Right lobe of liver (tissue), 6 donors: ENCODE data around the gene FAM20C. TPM values are rescaled to one million over a fixed set of nuclear protein-coding genes. Genes with fewer than 3 reads are reported as not detected.

ENCODE experiments used
- ATAC-seq, 4 donors: fragments of 200-7000 bp; cut with Tn5 transposase; one replicate each; pipeline ENCODE4 v1.9.1; 2020; ENCODE audit warnings: mild to moderate bottlenecking in 4 of 4, moderate library complexity in 4 of 4
- DNase-seq, 3 donors: peaks; one replicate each; pipeline ENCODE4 v3.0.0-alpha.2; 2020
- H3K27ac ChIP-seq, 3 donors: fragments of 200-600 bp; one replicate each; pipeline ENCODE4 v1.8.0; 2022
- H3K27me3 ChIP-seq, 2 donors: fragments of 200-600 bp; one replicate each; pipeline ENCODE4 v1.8.0; 2022
- H3K36me3 ChIP-seq, 4 donors: fragments of 200-600 bp; sonication (generic) in 1 of 4; one replicate each; pipeline versions ENCODE4 v1.5.1 to v1.8.0; 2017 to 2022; ENCODE audit warnings: control low read depth in 1 of 4
- H3K4me1 ChIP-seq, 4 donors: fragments of 200-600 bp; sonication (generic) in 1 of 4; one replicate each; pipeline versions ENCODE4 v1.5.1 to v1.8.0; 2017 to 2022; ENCODE audit warnings: control low read depth in 1 of 4
- H3K4me3 ChIP-seq, 3 donors: fragments of 200-600 bp; one replicate each; pipeline ENCODE4 v1.8.0; 2022
- H3K9me3 ChIP-seq, 4 donors: fragments of 200-600 bp; sonication (generic) in 1 of 4; one replicate each; pipeline versions ENCODE4 v1.5.1 to v1.8.0; 2017 to 2022; ENCODE audit warnings: control low read depth in 1 of 4
- POLR2A ChIP-seq: fragments of 450-650 bp; IDR thresholded peaks from one replicate; pipeline ENCODE4 v1.6.1; 2017; ENCODE audit warnings: antibody characterized with exemption, mild to moderate bottlenecking
- WGBS: methylation state at CpG from one replicate; pipeline ENCODE4 v1.1.6; 2018; ENCODE audit warnings: low coverage, low lambda C conversion rate; ENCODE audit not compliant: insufficient coverage; ENCODE audit errors: missing lambda C conversion rate; 5-methylcytosine and 5-hydroxymethylcytosine counted together
- intact Hi-C, 2 donors: fragments of 100-400 bp; cut with DNase I; formaldehyde crosslinking; loops; one replicate each; pipeline versions ENCODE4 v1.11.2 to v1.14.1; 2022
- total RNA-seq, 6 experiments: library from RNA; depleted of rRNA in 2 of 6; stranded (reverse); fragments of >200 nt in 2 of 6; fragmentation: NEBNext Ultra II Directional in 3 of 6; extraction: Animal tissue kit (Norgen Biotek cat#: 25700) in 3 of 6; gene quantifications; one replicate each; pipeline versions ENCODE4 v1.1.0 to v1.2.4, GENCODE V29; 2016 to 2023
- TF ChIP-seq, protein P1 (sequence below), 4 donors: fragments of 200-600 bp in 3 of 4; fragments of 450-650 bp in 1 of 4; IDR thresholded peaks; one replicate each; pipeline versions ENCODE4 v1.5.1 to v1.8.0; 2016 to 2022; ENCODE audit warnings: antibody characterized with exemption in 4 of 4, mild to moderate bottlenecking in 2 of 4
- donor health status: DM: no; HTN: yes; CAD: no.
- donor health status: DM: no; HTN: no; CAD: no.
- donor health status: DM: no; HTN: no; CAD: no.
- donor health status: DM: no; HTN: yes; CAD: no.
- donor health status: DM: no; HTN: yes; CAD: no.

Gene FAM20C
- total RNA-seq, 6 experiments from 2014 or later = 32.1 to 73.8 (median 57.3) TPM

DNA sequence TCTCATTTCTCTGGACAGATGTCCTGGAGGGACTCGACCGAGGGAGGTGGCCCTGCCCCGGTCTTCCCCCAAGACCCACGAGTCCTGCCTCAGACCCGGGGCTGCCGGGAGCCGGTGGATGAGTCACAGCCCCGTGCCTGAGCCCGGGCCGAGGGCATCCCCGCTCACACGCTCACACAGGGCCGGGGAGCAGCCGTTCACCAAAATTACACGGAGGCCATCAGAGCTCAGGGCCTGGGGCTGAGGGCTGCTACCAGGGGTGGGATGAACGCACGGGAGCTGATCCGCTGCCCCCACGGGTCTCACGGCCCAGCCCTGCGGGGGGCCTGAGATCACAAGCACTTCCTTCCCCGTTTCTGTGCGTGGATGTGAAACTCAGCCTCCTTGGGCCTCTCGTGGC, 17.5 kb downstream of the FAM20C start:
- H3K4me3 ChIP-seq = no peak overlapping the region
- no peaks in the 10 kb centered on the region for H3K27me3 ChIP-seq
- ATAC-seq (no peak), DNase-seq (no peak)
- peaks cover 0 to 17% (median 5%) of the 10 kb centered on the region in 4 donors for H3K4me1 ChIP-seq
- WGBS = 71% methylated on average over 7 of the region's 24 CpGs
- peaks cover 0 to 41% (median 17%) of the 10 kb centered on the region in 4 donors for H3K36me3 ChIP-seq
- H3K27ac ChIP-seq = no peak overlapping the region
- no peak for TF ChIP-seq POLR2A
- TF ChIP-seq, protein P1, sequence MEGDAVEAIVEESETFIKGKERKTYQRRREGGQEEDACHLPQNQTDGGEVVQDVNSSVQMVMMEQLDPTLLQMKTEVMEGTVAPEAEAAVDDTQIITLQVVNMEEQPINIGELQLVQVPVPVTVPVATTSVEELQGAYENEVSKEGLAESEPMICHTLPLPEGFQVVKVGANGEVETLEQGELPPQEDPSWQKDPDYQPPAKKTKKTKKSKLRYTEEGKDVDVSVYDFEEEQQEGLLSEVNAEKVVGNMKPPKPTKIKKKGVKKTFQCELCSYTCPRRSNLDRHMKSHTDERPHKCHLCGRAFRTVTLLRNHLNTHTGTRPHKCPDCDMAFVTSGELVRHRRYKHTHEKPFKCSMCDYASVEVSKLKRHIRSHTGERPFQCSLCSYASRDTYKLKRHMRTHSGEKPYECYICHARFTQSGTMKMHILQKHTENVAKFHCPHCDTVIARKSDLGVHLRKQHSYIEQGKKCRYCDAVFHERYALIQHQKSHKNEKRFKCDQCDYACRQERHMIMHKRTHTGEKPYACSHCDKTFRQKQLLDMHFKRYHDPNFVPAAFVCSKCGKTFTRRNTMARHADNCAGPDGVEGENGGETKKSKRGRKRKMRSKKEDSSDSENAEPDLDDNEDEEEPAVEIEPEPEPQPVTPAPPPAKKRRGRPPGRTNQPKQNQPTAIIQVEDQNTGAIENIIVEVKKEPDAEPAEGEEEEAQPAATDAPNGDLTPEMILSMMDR (IDR thresholded peaks at IDR 0.05) = no peak
- intact Hi-C loops = no loop called here
- H3K9me3 ChIP-seq = no peaks in the 10 kb centered on the region

DNA sequence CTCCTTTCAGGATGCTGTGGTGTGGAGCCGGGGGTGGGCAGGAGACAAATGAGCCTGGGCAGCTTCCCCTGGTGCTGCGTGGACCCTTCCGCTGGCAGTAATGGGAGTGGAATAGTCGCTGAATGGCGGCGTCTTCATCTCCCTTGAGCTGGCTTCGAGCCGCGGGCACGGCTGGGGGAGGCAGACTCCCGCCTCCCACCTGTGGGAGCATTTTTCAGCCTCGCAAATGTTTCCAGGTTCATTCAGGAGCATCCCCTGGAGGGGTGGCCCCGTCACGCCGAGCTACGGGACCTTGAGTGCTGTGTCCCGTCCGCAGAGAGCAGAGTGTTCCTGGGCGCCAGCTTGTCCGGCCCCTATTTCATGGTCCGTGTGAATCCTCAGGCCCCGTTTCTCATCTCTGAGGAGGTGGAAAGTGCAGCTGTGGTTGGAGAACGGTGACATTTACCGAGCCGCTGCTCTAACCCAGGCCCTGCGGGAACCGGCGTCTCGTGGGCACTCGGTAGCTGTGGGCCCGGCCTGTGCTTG, 18.1 kb downstream of the FAM20C start:
- TF ChIP-seq, protein P1 (IDR thresholded peaks at IDR 0.05) = no peak
- no peak for TF ChIP-seq POLR2A
- 88% methylated on average over 13 of the region's 31 CpGs for WGBS
- H3K9me3 ChIP-seq = no peaks in the 10 kb centered on the region
- no peak for DNase-seq
- intact Hi-C loops = no loop called here
- H3K4me3 ChIP-seq = no peak overlapping the region
- peaks cover 0 to 18% (median 5%) of the 10 kb centered on the region in 4 donors for H3K4me1 ChIP-seq
- H3K27me3 ChIP-seq = no peaks in the 10 kb centered on the region
- ATAC-seq = no peak
- H3K27ac ChIP-seq = no peak overlapping the region
- H3K36me3 ChIP-seq = peaks cover 0 to 36% (median 13%) of the 10 kb centered on the region in 4 donors

DNA sequence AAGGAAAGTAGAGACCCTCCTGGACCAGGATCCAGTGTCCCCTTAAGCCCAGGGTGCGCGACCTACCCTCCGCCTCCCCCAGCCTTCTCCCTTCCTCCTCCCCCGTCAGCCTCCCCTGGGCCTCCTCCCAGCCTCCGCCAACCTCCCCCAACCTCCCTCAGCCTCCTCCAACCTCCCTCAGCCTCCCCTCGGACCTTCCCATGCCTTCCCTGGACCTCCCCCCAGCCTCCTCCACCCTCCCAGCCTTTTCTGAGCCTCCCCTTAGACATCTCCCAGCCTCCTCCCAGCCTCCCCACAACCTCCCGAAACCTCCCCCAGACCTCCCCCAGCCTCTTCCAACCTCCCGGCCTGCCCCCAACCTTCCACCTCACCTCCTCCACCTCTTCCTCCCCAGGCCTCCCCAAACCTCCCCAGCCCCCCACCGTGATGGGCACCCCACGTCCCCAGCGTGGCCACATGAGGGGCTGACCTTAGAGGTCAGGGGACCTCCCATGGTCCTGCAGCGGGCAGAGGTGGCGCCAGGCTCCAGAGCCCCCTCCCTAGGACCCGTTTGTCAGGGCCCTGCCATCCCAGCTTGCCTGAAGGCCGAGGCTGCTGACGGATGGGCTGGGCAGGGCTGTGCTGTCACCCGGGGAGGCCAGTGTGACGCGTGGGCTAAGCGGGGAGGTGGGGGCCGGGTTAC, 18.8 kb downstream of the FAM20C start:
- peaks cover 0 to 18% (median 5%) of the 10 kb centered on the region in 4 donors for H3K4me1 ChIP-seq
- intact Hi-C loops = no loop called here

DNA sequence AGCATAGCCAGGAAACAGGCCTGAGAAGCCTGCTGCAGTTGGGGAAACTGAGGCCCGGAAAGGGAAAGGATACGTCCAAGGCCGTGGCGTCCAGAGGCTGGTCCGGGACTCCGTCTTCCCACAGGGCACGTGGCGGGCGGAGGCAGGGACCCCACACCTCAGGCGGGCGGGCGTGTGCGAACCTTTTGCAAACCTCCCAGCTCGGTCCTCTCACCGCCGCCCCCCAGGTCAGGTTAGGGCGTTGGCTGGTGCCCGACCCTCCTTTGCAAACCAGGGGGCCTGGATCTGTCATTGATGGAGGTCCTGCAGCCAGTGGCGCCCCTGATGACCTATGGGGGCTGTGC, 19.3 kb downstream of the FAM20C start:
- Histone ChIP-seq H3K27me3 (no peaks in the 10 kb centered on the region), H3K9me3 (no peaks in the 10 kb centered on the region), H3K27ac (no peak overlapping the region), H3K36me3 (peaks cover 0 to 35% (median 13%) of the 10 kb centered on the region in 4 donors), H3K4me1 (peaks cover 0 to 18% (median 5%) of the 10 kb centered on the region in 4 donors), H3K4me3 (no peak overlapping the region)
- intact Hi-C loops = no loop called here
- TF ChIP-seq POLR2A = no peak
- TF ChIP-seq, protein P1 (IDR thresholded peaks at IDR 0.05) = no peak
- DNase-seq (no peak), ATAC-seq (no peak)
- no CpG with 5 or more reads among the region's 19 CpGs for WGBS

More for the DNA sequence above, 18.8 kb downstream of the FAM20C start:
- peaks cover 0 to 35% (median 13%) of the 10 kb centered on the region in 4 donors for H3K36me3 ChIP-seq
- DNase-seq (no peak), ATAC-seq (no peak)
- 98% methylated on average over 11 of the region's 21 CpGs for WGBS
- no peak overlapping the region for H3K27ac ChIP-seq
- no peaks in the 10 kb centered on the region for H3K9me3 ChIP-seq
- TF ChIP-seq, protein P1 (IDR thresholded peaks at IDR 0.05) = no peak
- TF ChIP-seq POLR2A = no peak
- H3K27me3 ChIP-seq = no peaks in the 10 kb centered on the region
- H3K4me3 ChIP-seq = no peak overlapping the region
